CD4-positive, alpha-beta memory T cell (primary cell): ENCODE measurements around the gene GALNT13. TPM values are rescaled to one million over a fixed set of nuclear protein-coding genes. Genes with fewer than 3 reads are reported as not detected.

Experiments
- CTCF ChIA-PET: fragments of 350-600 bp; sonication (Branson Sonifier 250); formaldehyde crosslinking; loops from one replicate; lab custom pipeline; 2021; ENCODE audit warnings: inconsistent platforms; ENCODE audit not compliant: partially characterized antibody; lab: Charles Lee
- POLR2A ChIA-PET: fragments of 350-600 bp; sonication (Branson Sonifier 250); formaldehyde crosslinking; loops from one replicate; lab custom pipeline; 2021; ENCODE audit not compliant: partially characterized antibody; lab: Charles Lee
- DNase-seq, 5 donors: peaks; one replicate each; pipeline versions ENCODE4 v3.0.0 to v3.0.0-alpha.2; 2020 to 2022; ENCODE audit warnings: mixed read lengths in 1 of 5
- H3K27ac ChIP-seq: one replicate; pipeline ENCODE4 v1.7.0; 2013; ENCODE audit warnings: low read depth, low read length
- H3K27me3 ChIP-seq: 2 replicates; pipeline ENCODE4 v1.7.0; 2013; ENCODE audit warnings: mild to moderate bottlenecking, low read length, moderate library complexity; ENCODE audit not compliant: insufficient read depth
- H3K36me3 ChIP-seq: 2 replicates; pipeline ENCODE4 v1.7.0; 2013; ENCODE audit warnings: mild to moderate bottlenecking, low read length, moderate library complexity; ENCODE audit not compliant: insufficient read depth
- H3K4me1 ChIP-seq: 2 replicates; pipeline ENCODE4 v1.7.0; 2013; ENCODE audit warnings: mild to moderate bottlenecking, low read length, moderate library complexity; ENCODE audit not compliant: insufficient read depth
- H3K4me3 ChIP-seq, 2 donors: one replicate each; pipeline ENCODE4 v1.7.0; 2013; ENCODE audit warnings: low read length in 2 of 2, mild to moderate bottlenecking in 1 of 2
- H3K9me3 ChIP-seq, 2 donors: one replicate each; pipeline ENCODE4 v1.7.0; 2013; ENCODE audit warnings: low read length in 2 of 2, control low read depth in 1 of 2; ENCODE audit not compliant: control insufficient read depth in 1 of 2
- H3K27ac Mint-ChIP-seq, 7 donors: one replicate each; pipeline ENCODE4 v1.8.0; 2020 to 2021; ENCODE audit warnings: mixed read lengths in 7 of 7, mild to moderate bottlenecking in 6 of 7, inconsistent platforms in 3 of 7, moderate library complexity in 3 of 7
- H3K27me3 Mint-ChIP-seq, 2 donors: one replicate each; pipeline ENCODE4 v1.8.0; 2020 to 2021; ENCODE audit warnings: mixed read lengths in 2 of 2
- H3K36me3 Mint-ChIP-seq, 2 donors: one replicate each; pipeline ENCODE4 v1.8.0; 2020 to 2021; ENCODE audit warnings: mixed read lengths in 2 of 2, inconsistent platforms in 1 of 2, mild to moderate bottlenecking in 1 of 2
- H3K4me1 Mint-ChIP-seq, 4 donors: one replicate each; pipeline ENCODE4 v1.8.0; 2020 to 2021; ENCODE audit warnings: mixed read lengths in 4 of 4, mild to moderate bottlenecking in 1 of 4
- H3K4me3 Mint-ChIP-seq, 8 donors: one replicate each; pipeline ENCODE4 v1.8.0; 2020 to 2021; ENCODE audit warnings: mixed read lengths in 8 of 8, mild to moderate bottlenecking in 7 of 8, moderate library complexity in 6 of 8, inconsistent platforms in 3 of 8
- H3K9me3 Mint-ChIP-seq, 8 donors: one replicate each; pipeline ENCODE4 v1.8.0; 2020 to 2021; ENCODE audit warnings: mixed read lengths in 8 of 8, mild to moderate bottlenecking in 5 of 8, inconsistent platforms in 3 of 8, moderate library complexity in 1 of 8
- intact Hi-C: fragments of 100-400 bp; cut with micrococcal nuclease; formaldehyde crosslinking; loops from one replicate; pipeline ENCODE4 v1.15.1; 2023
- polyA plus RNA-seq, 2 donors: library from polyadenylated mRNA; unstranded; fragments of 300-500 nt; fragmentation: Illumina TruSeq; gene quantifications; one replicate each; pipeline ENCODE4 v1.2.3, GENCODE V29; 2021
- total RNA-seq, 2 experiments: library from RNA; stranded (reverse); gene quantifications; one replicate each; pipeline ENCODE4 v1.2.3, GENCODE V29; 2021

Gene GALNT13
- total and polyA plus RNA-seq, 4 experiments from 2014 or later: 0.79 TPM; not detected in 3

DNA sequence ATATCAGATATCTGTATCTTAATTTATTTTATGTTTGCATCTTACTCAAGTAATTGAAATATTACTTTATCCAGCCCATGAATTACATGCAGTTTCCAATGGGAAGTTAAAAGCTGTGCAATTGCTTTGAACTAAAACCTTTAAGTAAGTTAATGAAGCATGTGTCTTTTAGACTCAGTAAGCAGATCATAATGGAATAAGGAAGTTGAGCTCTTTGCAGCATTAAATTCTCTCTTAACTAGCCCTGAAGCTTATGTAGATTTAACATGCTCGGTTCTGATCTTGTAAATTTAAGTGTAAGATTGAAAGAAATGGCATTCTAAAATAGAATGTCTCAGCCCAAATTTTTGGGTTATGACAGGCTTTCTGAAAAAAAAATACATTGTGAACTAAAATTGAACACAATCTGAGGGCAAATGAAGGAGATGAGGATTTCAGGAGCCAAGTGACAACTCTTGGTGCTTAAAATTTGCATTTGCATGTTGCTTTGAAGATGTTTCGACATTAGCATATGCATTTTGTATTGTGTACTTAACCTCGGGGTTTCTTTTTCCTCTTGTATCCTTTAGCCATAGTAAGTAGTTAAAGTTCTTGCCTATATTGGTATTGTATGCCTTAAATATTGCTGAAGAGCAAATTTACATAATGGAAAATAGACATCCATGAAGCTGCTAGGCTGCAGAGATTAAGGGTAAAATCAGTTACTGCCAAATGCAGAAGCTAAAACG, 529.0 kb downstream of the GALNT13 start:
- ChIA-PET POLR2A (no interaction called here), CTCF (no interaction called here)
- Mint-ChIP-seq H3K9me3 (peaks cover 0 to 9% (median 2%) of the 10 kb centered on the region in 8 donors), H3K4me3 (no peak overlapping the region), H3K27ac (no peak overlapping the region), H3K36me3 (no peaks in the 10 kb centered on the region), H3K4me1 (no peaks in the 10 kb centered on the region), H3K27me3 (no peaks in the 10 kb centered on the region)
- Histone ChIP-seq H3K9me3 (no peaks in the 10 kb centered on the region), H3K4me1 (no peaks in the 10 kb centered on the region), H3K27me3 (no peaks in the 10 kb centered on the region), H3K27ac (no peak overlapping the region), H3K4me3 (no peak overlapping the region), H3K36me3 (no peaks in the 10 kb centered on the region)
- no peak for DNase-seq
- intact Hi-C loops: no loop called here

DNA sequence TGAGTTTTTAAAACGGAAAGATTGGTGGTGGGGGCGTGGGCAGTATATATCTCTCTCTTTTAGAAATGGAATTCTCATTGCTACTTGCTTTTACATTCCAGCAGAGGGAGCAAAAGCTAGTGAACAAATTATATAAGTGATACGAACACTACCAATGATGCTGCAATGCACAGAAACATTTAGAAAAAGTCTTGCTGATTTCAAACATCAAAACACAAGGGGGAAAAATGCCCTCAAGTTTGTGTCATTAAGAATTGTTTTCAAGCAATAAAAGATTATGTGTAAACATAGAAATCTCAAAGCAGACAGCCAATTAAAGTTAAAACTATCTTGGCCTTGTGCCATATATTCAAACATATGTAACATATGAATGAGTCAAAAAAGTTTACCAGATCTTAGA, 530.5 kb downstream of the GALNT13 start:
- Histone ChIP-seq H3K27ac (no peak overlapping the region), H3K36me3 (no peaks in the 10 kb centered on the region), H3K27me3 (no peaks in the 10 kb centered on the region), H3K4me1 (no peaks in the 10 kb centered on the region), H3K4me3 (no peak overlapping the region), H3K9me3 (no peaks in the 10 kb centered on the region)
- Mint-ChIP-seq H3K9me3 (peaks cover 0 to 9% (median 4%) of the 10 kb centered on the region in 8 donors), H3K4me1 (no peaks in the 10 kb centered on the region), H3K4me3 (no peak overlapping the region), H3K27me3 (no peaks in the 10 kb centered on the region), H3K36me3 (no peaks in the 10 kb centered on the region), H3K27ac (no peak overlapping the region)
- intact Hi-C loops: no loop called here
- ChIA-PET CTCF (no interaction called here), POLR2A (no interaction called here)
- no peak for DNase-seq

DNA sequence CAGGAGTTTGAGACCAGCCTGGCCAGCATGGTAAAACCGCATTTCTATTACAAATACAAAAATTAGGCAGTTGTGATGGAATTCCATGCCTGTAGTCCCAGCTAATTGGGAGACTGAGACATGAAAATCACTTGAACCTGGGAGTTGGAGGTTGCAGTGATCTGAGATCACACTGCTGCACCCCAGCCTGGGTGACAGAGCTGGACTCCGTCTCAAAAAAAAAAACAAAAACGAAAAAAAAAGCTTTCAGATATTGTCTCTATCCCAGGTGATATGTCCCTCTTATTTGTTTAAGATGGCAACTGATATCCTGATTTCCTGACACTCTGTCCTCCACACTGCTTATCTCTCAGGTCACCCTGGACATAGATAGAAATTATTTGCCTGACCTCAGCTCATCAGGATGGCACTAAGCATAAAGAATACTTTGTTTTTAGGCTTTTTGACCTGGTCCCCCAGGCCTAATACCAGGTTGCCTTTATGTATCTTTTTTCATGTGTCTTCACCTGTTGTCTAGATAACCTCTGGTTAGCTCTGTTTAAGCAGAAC, 531.6 kb downstream of the GALNT13 start:
- no peak for DNase-seq
- H3K27me3 ChIP-seq: no peaks in the 10 kb centered on the region
- Mint-ChIP-seq H3K9me3 (peaks cover 0 to 9% (median 4%) of the 10 kb centered on the region in 8 donors), H3K4me3 (no peak overlapping the region), H3K4me1 (no peaks in the 10 kb centered on the region), H3K27me3 (no peaks in the 10 kb centered on the region), H3K27ac (no peak overlapping the region), H3K36me3 (no peaks in the 10 kb centered on the region)
- ChIA-PET CTCF (no interaction called here), POLR2A (no interaction called here)
- no peak overlapping the region for H3K4me3 ChIP-seq
- H3K4me1 ChIP-seq: no peaks in the 10 kb centered on the region
- no peak overlapping the region for H3K27ac ChIP-seq
- H3K36me3 ChIP-seq: no peaks in the 10 kb centered on the region
- H3K9me3 ChIP-seq: no peaks in the 10 kb centered on the region
- intact Hi-C loops: no loop called here

DNA sequence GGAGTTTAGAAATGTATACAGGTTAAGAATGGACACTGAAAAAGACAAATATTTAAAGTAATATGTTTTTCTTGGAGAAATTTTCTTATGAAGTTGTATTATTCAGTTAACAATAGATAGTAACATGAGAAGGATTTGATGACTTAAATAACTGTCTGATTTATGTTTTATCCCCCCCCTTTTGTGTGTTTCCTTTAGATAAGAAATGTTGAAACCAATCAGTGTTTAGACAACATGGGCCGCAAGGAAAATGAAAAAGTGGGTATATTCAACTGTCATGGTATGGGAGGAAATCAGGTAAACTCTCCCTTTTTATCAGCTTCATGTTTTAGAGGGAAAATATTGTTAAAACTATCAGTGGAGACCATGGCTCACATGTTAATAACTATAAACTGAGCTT, 537.1 kb downstream of the GALNT13 start:
- Histone ChIP-seq H3K4me3 (no peak overlapping the region), H3K4me1 (no peaks in the 10 kb centered on the region), H3K27me3 (no peaks in the 10 kb centered on the region), H3K36me3 (no peaks in the 10 kb centered on the region), H3K9me3 (no peaks in the 10 kb centered on the region), H3K27ac (no peak overlapping the region)
- Mint-ChIP-seq H3K4me1 (no peaks in the 10 kb centered on the region), H3K27me3 (no peaks in the 10 kb centered on the region), H3K4me3 (no peak overlapping the region), H3K9me3 (peaks cover 0 to 7% (median 4%) of the 10 kb centered on the region in 8 donors), H3K36me3 (no peaks in the 10 kb centered on the region), H3K27ac (no peak overlapping the region)
- intact Hi-C loops: no loop called here
- ChIA-PET CTCF (no interaction called here), POLR2A (no interaction called here)
- DNase-seq: no peak

DNA sequence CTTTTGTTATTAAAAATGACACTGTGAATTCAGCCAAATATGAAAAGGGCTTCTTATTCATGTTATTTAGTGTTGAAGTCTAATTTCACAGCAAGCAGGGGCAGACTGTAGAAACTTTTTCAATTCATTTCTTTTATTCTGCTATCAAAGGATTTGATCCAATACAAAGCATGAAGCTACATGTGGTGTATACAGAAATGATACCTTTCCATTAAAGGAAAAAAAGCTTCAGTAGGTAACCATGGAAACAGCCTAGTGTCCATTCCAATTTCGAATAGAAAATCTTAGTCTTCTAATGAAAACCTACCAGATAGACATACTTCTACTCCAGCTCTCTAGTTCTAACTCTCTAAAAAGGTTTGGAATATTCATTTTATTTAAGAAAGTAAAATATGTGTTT, 550.5 kb downstream of the GALNT13 start:
- POLR2A ChIA-PET: no interaction called here
- H3K4me3 ChIP-seq: no peak overlapping the region
- no peak overlapping the region for H3K27ac Mint-ChIP-seq

DNA sequence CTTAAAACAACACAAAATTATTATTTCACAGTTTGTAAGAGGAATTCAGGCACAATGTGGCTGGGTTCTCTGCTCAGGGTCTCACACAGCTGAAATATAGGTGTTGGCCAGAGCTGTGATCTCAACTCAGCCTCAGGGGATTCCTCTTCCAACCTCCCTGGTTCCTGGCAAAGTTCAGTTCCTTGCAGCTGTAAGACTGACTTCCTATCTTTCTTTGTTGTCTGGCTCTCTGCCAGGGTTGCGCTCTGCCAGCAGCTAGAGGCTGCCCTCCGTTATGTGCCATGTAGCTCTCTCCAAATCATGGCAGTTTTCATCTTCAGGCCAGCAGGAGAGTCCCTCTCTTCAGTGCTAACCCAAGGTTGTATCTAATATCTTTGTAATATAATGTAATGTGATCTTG, 554.3 kb downstream of the GALNT13 start:
- no peak overlapping the region for H3K27ac Mint-ChIP-seq
- H3K4me1 Mint-ChIP-seq: no peaks in the 10 kb centered on the region
- intact Hi-C loops: no loop called here
- peaks cover 0 to 9% (median 5%) of the 10 kb centered on the region in 8 donors for H3K9me3 Mint-ChIP-seq
- no peak overlapping the region for H3K4me3 ChIP-seq
- DNase-seq: no peak
- H3K36me3 Mint-ChIP-seq: no peaks in the 10 kb centered on the region
- H3K36me3 ChIP-seq: no peaks in the 10 kb centered on the region
- no peaks in the 10 kb centered on the region for H3K27me3 Mint-ChIP-seq
- H3K9me3 ChIP-seq: no peaks in the 10 kb centered on the region
- CTCF ChIA-PET: no interaction called here
- POLR2A ChIA-PET: no interaction called here
- H3K4me1 ChIP-seq: no peaks in the 10 kb centered on the region
- no peak overlapping the region for H3K27ac ChIP-seq
- no peaks in the 10 kb centered on the region for H3K27me3 ChIP-seq
- H3K4me3 Mint-ChIP-seq: no peak overlapping the region

More for the DNA sequence above, 550.5 kb downstream of the GALNT13 start:
- H3K27me3 Mint-ChIP-seq: no peaks in the 10 kb centered on the region
- intact Hi-C loops: no loop called here
- H3K9me3 ChIP-seq: no peaks in the 10 kb centered on the region
- H3K36me3 ChIP-seq: no peaks in the 10 kb centered on the region
- H3K36me3 Mint-ChIP-seq: no peaks in the 10 kb centered on the region
- CTCF ChIA-PET: no interaction called here
- H3K9me3 Mint-ChIP-seq: peaks cover 0 to 11% (median 3%) of the 10 kb centered on the region in 8 donors
- no peak overlapping the region for H3K27ac ChIP-seq
- no peak overlapping the region for H3K4me3 Mint-ChIP-seq
- H3K4me1 ChIP-seq: no peaks in the 10 kb centered on the region
- H3K27me3 ChIP-seq: no peaks in the 10 kb centered on the region
- H3K4me1 Mint-ChIP-seq: no peaks in the 10 kb centered on the region
- DNase-seq: no peak

DNA sequence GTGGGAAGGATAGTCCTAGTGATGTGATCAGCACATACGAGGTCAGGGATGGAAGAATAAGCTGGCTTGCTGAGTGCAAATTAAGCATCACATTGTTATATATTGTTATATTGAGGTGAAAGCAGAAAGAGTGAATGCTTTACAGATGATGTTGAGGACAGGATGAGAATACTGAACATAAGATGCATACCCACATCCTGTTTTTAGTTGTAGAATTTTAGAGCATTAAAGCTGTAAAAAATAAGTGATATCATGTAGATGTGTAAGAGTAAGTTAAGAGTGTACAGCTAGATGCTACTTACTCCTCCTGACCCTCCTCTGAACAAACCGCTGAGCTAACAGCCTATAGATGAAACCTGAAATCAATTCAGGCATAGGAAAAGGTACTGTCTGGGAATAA, 555.7 kb downstream of the GALNT13 start:
- no peak overlapping the region for H3K27ac Mint-ChIP-seq
- DNase-seq: no peak
- POLR2A ChIA-PET: interaction anchor here (0.6 kb wide), 1 partner anchor 12 kb away, joined by 3 read pairs; no protein-coding TSS in a partner anchor
- no peaks in the 10 kb centered on the region for H3K36me3 Mint-ChIP-seq
- CTCF ChIA-PET: no interaction called here
- Histone ChIP-seq H3K4me1 (no peaks in the 10 kb centered on the region), H3K4me3 (no peak overlapping the region), H3K27ac (no peak overlapping the region), H3K9me3 (no peaks in the 10 kb centered on the region), H3K27me3 (no peaks in the 10 kb centered on the region), H3K36me3 (no peaks in the 10 kb centered on the region)
- peaks cover 0 to 9% (median 5%) of the 10 kb centered on the region in 8 donors for H3K9me3 Mint-ChIP-seq
- intact Hi-C loops: no loop called here
- H3K4me3 Mint-ChIP-seq: no peak overlapping the region
- no peaks in the 10 kb centered on the region for H3K4me1 Mint-ChIP-seq
- no peaks in the 10 kb centered on the region for H3K27me3 Mint-ChIP-seq
